GM13977 (cell line): Measurements from ENCODE around the gene CPNE1.
"Not testable (repeated sequence)": the region's sequence is repeated elsewhere in the genome, so short reads cannot be mapped to it uniquely, and the experiment has no call there.

ENCODE experiments used
- DNase-seq: peaks from one replicate; pipeline ENCODE4 v3.0.0; 2012; ENCODE audit warnings: low spot score
- CTCF ChIP-seq: IDR thresholded peaks from 2 replicates; pipeline ENCODE4 v1.5.1; 2012; ENCODE audit warnings: mild to moderate bottlenecking, control low read depth; ENCODE audit not compliant: insufficient read depth; ENCODE audit errors: extremely low read depth, missing control alignments
- in situ Hi-C: fragments of 300-500 bp; cut with MboI; formaldehyde crosslinking; loops from one replicate; pipeline ENCODE4 v1.12.0; 2022; ENCODE audit warnings: low sequenced_read_pairs, low pct_unique_long_range_greater_than_20kb, mixed read lengths, inconsistent platforms; ENCODE audit not compliant: unreplicated experiment

Gene CPNE1

GRCh38 chr20:35664466-35665206 is at the start of gene CPNE1, which contains the start of gene RBM12:
Gene CPNE1 (minus strand): TSS chr20:35664900. CDS start chr20:35632923, 31,977 bp downstream.
Gene RBM12 (minus strand): TSS chr20:35664900. CDS start chr20:35655322, 9,578 bp downstream.
- in situ Hi-C loops: no loop called here
- peak; percentile 98 for DNase-seq
- no peak for TF ChIP-seq CTCF

- no peak for TF ChIP-seq CTCF
- in situ Hi-C loops: no loop called here
- DNase-seq: no peak
Measured at GRCh38 chr20:35714127-35714526, 49.4 kb upstream of the CPNE1 start.

GRCh38 chr20:35713120-35713519 is 48.4 kb upstream of the CPNE1 start:
- DNase-seq, in situ Hi-C loops: not testable (repeated sequence)

GRCh38 chr20:35711588-35712209 is 47.0 kb upstream of the CPNE1 start:
- no peak for TF ChIP-seq CTCF
- in situ Hi-C loops: no loop called here
- no peak for DNase-seq

- no peak for DNase-seq
- no peak for TF ChIP-seq CTCF
- in situ Hi-C loops: no loop called here
Measured at GRCh38 chr20:35710884-35711587, 46.3 kb upstream of the CPNE1 start.

- no peak for DNase-seq
- TF ChIP-seq CTCF: no peak
- in situ Hi-C loops: no loop called here
Measured at GRCh38 chr20:35710039-35710438, 45.3 kb upstream of the CPNE1 start.

- no peak for TF ChIP-seq CTCF
- in situ Hi-C loops: no loop called here
- DNase-seq: no peak
Measured at GRCh38 chr20:35709259-35709658, 44.6 kb upstream of the CPNE1 start.
